Left lung (tissue), 10 donors: ENCODE measurements around the gene STAG3. TPM values are rescaled to one million over a fixed set of nuclear protein-coding genes. Genes with fewer than 3 reads are reported as not detected.
"Not testable (repeated sequence)": the region's sequence is repeated elsewhere in the genome, so short reads cannot be mapped to it uniquely, and the experiment has no call there.

Experiments
- ATAC-seq: fragments of 200-7000 bp; cut with Tn5 transposase; one replicate; pipeline ENCODE4 v1.9.1; 2020; ENCODE audit warnings: moderate library complexity
- DNase-seq, 4 donors: peaks; one replicate each; pipeline ENCODE4 v3.0.0-alpha.2; 2013 to 2020
- H3K27ac ChIP-seq, 2 donors: fragments of 200-600 bp; sonication (generic) in 1 of 2; one replicate each; pipeline versions ENCODE4 v1.5.0 to v1.8.0; 2020 to 2021
- H3K27me3 ChIP-seq, 2 donors: fragments of 200-600 bp; sonication (generic) in 1 of 2; one replicate each; pipeline versions ENCODE4 v1.5.0 to v1.8.0; 2020 to 2021
- H3K36me3 ChIP-seq, 2 donors: fragments of 200-600 bp; sonication (generic) in 1 of 2; one replicate each; pipeline versions ENCODE4 v1.5.0 to v1.8.0; 2020 to 2021
- H3K4me1 ChIP-seq, 2 donors: fragments of 200-600 bp; one replicate each; pipeline ENCODE4 v1.8.0; 2021
- H3K4me3 ChIP-seq, 2 donors: fragments of 200-600 bp; sonication (generic) in 1 of 2; one replicate each; pipeline versions ENCODE4 v1.5.0 to v1.8.0; 2020 to 2021; ENCODE audit warnings: mild to moderate bottlenecking in 1 of 2
- H3K9me3 ChIP-seq, 2 donors: fragments of 200-600 bp; sonication (generic) in 1 of 2; one replicate each; pipeline versions ENCODE4 v1.5.0 to v1.8.0; 2020 to 2021
- CTCF ChIP-seq, 2 donors: fragments of 200-600 bp; sonication (generic) in 1 of 2; IDR thresholded peaks; one replicate each; pipeline versions ENCODE4 v1.5.0 to v1.8.0; 2021; ENCODE audit warnings: antibody characterized with exemption in 2 of 2
- intact Hi-C, 2 donors: fragments of 100-400 bp; cut with DNase I; formaldehyde crosslinking; loops; one replicate each; pipeline versions ENCODE4 v1.11.2 to v1.14.2; 2022
- polyA plus RNA-seq, 6 donors: library from polyadenylated mRNA; unstranded; fragments of 120-200 nt; gene quantifications; one replicate each; pipeline ENCODE4 v1.2.1, GENCODE V29; 2013; ENCODE audit not compliant: insufficient read length in 6 of 6
- total RNA-seq, 2 donors: library from RNA; stranded (reverse); fragmentation: NEBNext Ultra II Directional; extraction: Animal tissue kit (Norgen Biotek cat#: 25700); gene quantifications; one replicate each; pipeline ENCODE4 v1.2.1, GENCODE V29; 2021
- donor health status: DM: no; HTN: yes; CAD: no.
- donor health status: DM: no; HTN: no; CAD: no.

Gene STAG3
- total and polyA plus RNA-seq, 8 donors, result 0.96 to 27.3 (median 22.4) TPM

- ATAC-seq, H3K27me3 ChIP-seq, DNase-seq, H3K36me3 ChIP-seq, H3K4me3 ChIP-seq, intact Hi-C loops, H3K9me3 ChIP-seq, H3K4me1 ChIP-seq, H3K27ac ChIP-seq: not testable (repeated sequence)
Measured at GRCh38 chr7:100239975-100240374, 62.3 kb downstream of the STAG3 start.

- ATAC-seq, H3K4me3 ChIP-seq, H3K27ac ChIP-seq, H3K27me3 ChIP-seq, H3K36me3 ChIP-seq, H3K9me3 ChIP-seq, DNase-seq, intact Hi-C loops: not testable (repeated sequence)
- peaks cover 0 to 13% of the 10 kb centered on the region in 2 donors for H3K4me1 ChIP-seq
Measured at GRCh38 chr7:100243385-100243784, 65.7 kb downstream of the STAG3 start.

GRCh38 chr7:100244988-100245605, 67.4 kb downstream of the STAG3 start:
- H3K9me3 ChIP-seq, H3K27ac ChIP-seq, H3K27me3 ChIP-seq, intact Hi-C loops, DNase-seq, ATAC-seq, H3K4me3 ChIP-seq, H3K36me3 ChIP-seq: not testable (repeated sequence)
- H3K4me1 ChIP-seq, result peaks cover 0 to 13% of the 10 kb centered on the region in 2 donors

- DNase-seq, H3K27me3 ChIP-seq, ATAC-seq, H3K4me3 ChIP-seq, intact Hi-C loops, H3K27ac ChIP-seq, H3K9me3 ChIP-seq, H3K36me3 ChIP-seq: not testable (repeated sequence)
- H3K4me1 ChIP-seq, result peaks cover 0 to 13% of the 10 kb centered on the region in 2 donors
Measured at GRCh38 chr7:100246121-100246864, 68.6 kb downstream of the STAG3 start.

GRCh38 chr7:100246865-100247137, 69.1 kb downstream of the STAG3 start:
- not testable (repeated sequence) for DNase-seq, ATAC-seq

GRCh38 chr7:100247152-100247757, 69.5 kb downstream of the STAG3 start:
- ATAC-seq, result peak; percentile 96
- Histone ChIP-seq H3K36me3 (no peaks in the 10 kb centered on the region), H3K4me1 (peaks cover 0 to 13% of the 10 kb centered on the region in 2 donors), H3K27me3 (no peaks in the 10 kb centered on the region), H3K9me3 (no peaks in the 10 kb centered on the region), H3K27ac (no peak overlapping the region), H3K4me3 (no peak overlapping the region)
- intact Hi-C loops, result no loop called here
- no peak for TF ChIP-seq CTCF (IDR thresholded peaks at IDR 0.05)
- DNase-seq, result peak in 2 of 4 donors; percentile 30 to 46

More at GRCh38 chr7:100246865-100247137, 69.1 kb downstream of the STAG3 start:
- H3K4me3 ChIP-seq, intact Hi-C loops, H3K36me3 ChIP-seq, H3K9me3 ChIP-seq, H3K27ac ChIP-seq, H3K27me3 ChIP-seq: not testable (repeated sequence)
- peaks cover 0 to 13% of the 10 kb centered on the region in 2 donors for H3K4me1 ChIP-seq

- ATAC-seq, result no peak
Measured at GRCh38 chr7:100248483-100248882, 70.8 kb downstream of the STAG3 start.

More at GRCh38 chr7:100248483-100248882, 70.8 kb downstream of the STAG3 start:
- H3K36me3 ChIP-seq, result no peaks in the 10 kb centered on the region
- no peaks in the 10 kb centered on the region for H3K27me3 ChIP-seq
- DNase-seq, result no peak
- TF ChIP-seq CTCF (IDR thresholded peaks at IDR 0.05), result no peak
- H3K27ac ChIP-seq, result no peak overlapping the region
- peaks cover 0 to 11% of the 10 kb centered on the region in 2 donors for H3K4me1 ChIP-seq
- no peak overlapping the region for H3K4me3 ChIP-seq
- intact Hi-C loops, result no loop called here
- H3K9me3 ChIP-seq, result no peaks in the 10 kb centered on the region
